Stromal cell of bone marrow (primary cell): ENCODE data around the gene SORCS2.

Experiments
- DNase-seq: peaks from one replicate; pipeline ENCODE4 v3.0.0-alpha.2; 2012; ENCODE audit warnings: low read depth

Gene SORCS2

DNA sequence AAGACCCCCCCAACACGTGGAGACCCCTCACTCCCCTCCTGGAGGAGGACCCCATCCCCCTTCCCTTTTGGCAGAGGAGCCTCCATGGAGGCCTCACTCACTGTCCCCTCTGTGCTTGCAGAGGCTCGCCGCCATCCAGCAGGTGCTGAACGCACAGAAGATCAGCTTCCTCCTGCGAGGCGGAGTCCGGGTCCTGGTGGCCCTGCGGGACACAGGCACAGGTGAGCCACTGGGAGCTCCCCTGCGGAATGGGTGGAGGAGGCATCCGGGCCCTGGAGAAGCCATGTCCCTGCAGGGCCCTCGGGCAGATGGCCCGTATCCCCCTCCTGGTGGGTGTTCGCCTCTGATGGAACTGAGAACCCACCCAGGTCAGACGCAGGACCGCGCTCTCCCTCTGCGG, 540.9 kb downstream of the SORCS2 start:
- DNase-seq, result no peak

DNA sequence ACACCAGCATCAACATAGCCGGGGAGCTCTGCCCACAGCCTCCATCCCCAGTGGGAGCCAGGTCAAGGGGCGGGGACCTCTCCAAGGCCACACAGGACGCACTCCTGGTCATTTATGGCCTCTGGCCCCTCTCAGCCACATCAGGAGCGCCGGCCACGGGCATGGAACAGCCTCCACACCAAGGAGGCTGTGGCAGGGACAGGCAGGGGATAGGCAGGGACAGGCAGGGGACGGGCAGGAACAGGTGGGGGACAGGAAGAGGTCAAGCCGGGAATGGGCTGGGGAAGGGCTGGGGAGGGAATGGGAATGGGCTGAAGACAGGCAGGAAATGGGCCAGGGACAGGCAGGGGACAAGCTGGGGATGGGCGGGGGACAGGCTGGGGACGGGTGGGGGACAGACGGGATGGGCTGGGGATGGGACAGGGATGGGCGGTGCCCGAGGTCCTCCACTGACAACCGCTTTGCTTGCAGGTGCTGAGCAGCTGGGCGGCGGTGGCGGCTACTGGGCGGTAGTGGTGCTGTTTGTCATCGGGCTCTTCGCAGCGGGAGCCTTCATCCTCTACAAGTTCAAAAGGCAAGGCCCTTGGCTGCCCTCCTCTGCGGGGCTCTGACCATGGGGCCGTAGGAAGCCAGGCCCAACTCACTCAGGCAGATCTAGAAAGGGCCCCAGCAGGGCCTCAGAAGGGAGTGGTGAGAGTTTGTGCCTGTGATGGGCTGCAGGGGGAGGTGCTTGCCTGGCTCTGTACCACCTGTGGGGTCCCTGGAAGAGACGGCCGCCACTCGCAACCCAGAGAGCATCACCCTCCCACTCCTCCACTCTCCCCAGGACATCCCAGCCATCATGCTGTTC, 541.7 kb downstream of the SORCS2 start:
- no peak for DNase-seq

DNA sequence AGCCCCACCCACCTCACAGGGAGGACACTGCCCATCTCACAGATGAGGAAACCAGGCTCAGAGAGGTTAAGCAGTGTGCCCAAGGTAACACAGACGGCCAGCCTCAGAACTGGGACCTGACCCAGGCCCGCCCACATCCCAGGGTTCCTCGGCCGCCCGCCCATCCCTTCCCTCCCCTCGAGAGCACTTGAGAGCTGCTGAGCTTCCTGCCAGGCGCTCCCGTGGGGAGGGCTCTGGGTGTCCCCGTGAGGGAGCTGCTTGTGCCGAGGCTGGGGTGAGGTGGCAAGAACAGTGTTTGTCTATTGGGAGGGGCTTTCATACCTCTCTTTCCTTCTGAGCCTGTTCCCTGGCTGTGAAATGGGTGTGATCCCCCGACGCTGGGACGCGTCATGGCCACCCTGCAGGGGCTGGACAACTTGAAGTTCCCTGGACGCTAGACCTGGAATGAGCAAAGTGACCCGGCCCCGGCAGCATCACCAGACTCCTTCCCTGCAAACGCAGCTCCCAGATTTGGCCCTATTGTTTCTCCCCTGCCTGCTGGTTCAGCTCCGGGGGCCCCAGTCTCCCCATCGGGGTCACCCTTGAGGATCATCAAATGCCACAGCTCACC, 542.4 kb downstream of the SORCS2 start:
- DNase-seq, result no peak

- no peak for DNase-seq
These were observed 543.1 kb downstream of the SORCS2 start for GRCh38 chr4:7735395-7735794.

DNA sequence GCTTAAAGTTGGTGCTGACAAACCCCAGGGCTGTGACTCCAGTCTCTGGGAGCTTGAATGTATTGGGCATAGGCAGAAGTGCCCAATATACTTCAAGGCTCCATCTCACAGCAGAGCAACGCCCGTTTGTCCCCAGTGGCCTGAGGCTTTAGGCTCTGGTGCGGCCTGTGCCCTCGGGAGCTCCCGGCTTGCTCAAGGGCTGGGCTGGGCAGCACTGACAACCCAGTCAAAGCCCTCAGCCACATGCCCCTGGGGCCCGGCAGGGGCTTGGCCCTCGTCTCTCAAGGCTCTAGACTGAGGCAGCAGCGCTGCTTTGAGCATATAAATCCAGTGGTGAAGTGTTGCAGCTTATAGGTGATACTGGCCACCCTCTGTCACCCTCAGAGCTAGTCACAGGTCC, 543.6 kb downstream of the SORCS2 start:
- DNase-seq, result no peak

GRCh38 chr4:7736436-7737267, 544.3 kb downstream of the SORCS2 start:
- DNase-seq, result no peak

- no peak for DNase-seq
These were observed 544.9 kb downstream of the SORCS2 start for GRCh38 chr4:7737268-7737645.

DNA sequence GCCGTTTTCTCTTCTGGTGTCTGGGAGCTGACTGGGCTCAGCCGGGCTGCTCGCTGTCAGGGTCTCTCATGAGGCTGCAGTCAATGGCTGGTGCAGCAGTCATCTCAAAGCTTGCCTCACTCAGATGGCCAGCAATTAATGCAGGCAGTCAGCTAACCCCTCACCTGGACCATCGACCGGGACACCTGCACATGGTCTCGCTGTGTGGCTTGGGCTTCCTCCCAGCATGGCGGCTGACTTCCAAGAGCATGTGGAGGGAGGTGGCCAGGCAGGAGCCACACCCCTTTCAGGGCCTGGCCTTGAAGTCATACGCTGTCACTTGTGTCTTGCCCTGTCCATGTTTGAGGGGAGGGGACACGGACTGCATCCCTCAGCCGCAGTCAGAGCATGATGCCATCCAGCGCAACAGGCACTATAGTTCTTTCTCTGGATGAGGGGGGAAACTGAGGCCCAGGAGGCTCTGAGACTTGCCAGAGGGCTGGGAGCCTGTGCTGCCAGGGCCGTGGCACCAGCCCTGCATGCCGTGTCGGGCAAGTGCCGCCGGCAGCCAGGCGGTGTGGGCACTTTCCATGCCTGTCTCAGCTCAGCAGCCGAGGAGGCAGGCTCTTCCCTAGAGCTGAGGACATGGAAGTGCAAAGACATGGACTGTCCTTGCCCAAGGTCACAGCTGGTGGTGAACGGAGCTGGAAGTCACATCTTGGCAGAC, 545.6 kb downstream of the SORCS2 start:
- no peak for DNase-seq

DNA sequence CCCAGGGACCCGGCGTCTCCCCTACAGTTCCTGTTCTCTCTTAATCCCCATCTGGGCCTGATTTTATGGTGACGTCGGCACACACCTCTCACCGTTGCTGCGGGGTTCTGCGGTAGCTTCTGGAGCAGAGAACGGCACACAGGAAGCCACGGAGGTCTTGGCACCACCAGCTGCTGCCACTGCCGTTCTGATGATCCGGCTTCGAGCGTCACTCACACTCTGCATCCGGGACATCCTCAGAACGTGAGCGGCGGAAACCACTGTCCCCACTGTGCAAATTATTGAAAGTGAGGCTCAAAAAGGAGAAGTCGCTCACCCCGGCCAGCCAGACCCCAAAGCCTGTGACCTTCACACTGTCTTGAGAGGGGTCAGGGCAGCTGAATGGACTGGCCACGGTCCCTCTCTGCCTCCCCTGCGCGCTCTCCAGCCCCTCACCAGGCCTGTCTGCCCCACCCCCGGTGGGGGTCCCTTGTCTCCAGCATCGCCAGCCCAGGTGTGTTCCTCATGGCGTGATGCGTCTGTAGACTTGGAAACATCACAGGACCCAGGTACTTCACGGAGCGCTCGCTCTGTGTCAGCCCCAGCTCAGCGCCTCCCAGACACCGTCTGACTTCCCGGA, 546.2 kb downstream of the SORCS2 start:
- DNase-seq, result no peak

DNA sequence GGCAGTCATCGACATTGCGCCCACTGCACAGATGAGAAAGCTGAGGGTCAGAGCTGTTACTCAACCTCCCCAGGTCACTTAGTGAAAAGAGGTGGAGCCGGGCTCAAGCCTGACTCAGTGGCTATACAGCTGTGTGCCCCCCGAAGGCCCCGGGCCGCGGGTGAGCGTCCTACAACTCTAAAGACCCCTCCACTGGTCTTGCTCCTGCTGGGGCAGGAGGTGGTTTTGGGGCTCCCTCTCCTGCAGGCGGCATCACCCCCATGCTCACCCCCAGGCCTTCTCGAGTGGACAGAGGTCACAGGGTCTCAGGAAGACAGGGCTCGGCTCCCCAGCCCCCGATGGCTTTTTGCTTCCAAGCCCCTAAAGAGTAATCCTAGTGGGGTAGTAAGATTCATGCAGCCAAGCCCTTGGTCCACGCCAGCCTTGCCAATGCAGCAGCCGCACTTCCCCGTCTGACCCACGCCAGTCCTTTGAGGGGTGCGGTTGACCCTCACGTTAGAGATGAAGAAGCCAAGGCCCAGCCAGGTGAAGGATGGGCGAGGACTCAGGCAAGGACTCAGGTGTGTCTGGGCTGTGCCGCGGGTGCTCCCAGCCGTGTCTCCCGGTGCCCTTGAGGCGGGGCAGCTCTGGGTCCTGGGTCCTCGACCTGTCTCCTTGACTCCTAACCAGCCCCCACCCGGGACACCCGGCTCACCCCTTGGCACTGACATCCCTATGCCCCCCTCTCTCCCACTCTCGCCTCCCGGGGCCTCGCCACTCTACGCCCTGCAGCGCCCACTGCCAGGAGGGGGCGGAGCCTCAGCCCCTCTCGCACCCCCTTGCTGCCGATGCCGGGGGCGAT, 547.0 kb downstream of the SORCS2 start:
- no peak for DNase-seq

DNA sequence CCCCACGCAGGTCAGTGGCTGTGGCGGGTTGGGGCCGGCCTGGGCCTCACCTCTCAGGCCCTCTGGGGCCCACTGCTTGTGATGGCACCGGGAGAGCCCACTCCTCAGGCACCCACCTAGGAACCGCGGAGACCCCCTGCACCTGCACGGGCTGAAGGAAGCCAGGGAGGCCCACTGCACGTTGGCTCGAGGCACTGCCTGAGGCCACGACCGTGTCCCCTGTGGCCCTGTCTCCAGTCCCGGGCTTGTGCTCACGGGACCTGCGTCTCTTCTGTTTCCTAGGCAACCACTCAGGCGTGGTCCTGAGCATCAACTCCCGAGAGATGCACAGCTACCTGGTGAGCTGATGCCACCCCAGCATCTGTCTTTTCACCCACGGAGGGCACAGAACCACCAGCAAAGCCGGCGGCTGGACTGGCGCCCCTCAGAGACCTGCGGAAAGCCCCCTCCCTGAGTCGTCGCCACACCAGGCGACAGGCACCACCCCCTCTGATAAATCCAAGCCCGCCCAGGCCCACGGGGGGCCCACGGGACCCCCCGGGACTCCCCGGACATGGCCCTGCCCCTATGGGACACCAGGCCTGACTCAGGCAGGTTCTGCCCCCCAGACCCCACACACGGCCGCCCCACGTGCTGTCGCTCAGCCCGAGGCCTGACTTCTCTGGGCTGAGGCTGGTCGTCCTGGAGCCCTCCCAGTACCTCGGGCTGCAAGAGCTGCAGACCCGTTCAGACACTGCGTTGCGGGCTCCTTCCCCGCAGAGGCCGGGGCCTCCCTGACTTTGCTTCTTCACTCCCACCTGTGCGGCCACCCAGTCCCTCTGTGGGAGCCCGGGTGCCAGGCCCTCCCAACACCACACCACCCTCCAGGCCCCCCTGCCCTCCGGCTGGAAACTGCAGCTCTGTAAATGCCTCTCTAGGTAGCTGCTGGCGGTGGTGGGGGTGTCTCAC, 547.9 kb downstream of the SORCS2 start:
- DNase-seq, result no peak

DNA sequence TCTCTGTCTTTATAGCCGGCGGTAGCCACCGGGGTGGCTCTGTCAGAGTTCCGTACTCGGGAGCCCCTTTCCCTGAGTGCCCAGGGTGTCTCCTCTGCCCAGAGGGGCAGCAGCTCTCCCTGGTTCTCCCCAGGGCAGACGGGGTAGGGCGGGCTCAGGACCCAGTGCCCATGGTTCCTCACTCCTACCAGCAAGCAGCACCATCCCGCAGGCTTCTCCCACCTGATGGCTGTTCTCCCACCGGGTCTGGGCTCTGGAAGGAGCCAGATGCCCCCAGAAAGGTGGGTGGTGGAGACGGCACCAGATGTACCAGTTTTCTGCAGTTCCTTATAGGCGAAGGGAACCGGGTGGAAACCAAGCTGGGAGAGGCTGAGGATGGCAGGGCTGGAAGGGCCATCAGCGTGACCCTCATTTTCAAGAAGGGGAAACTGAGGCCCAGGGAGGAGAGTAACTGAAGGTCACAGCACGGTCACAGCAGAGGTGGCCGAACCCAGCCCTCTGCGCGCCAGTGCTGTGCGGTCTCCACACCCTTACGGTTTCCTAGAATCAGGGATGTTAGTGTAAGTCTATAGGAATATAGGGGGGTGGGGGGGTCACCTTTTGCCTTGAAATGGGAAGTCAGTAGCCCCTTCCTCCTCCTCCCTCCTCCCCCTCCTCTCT, 548.7 kb downstream of the SORCS2 start:
- DNase-seq, result no peak

- DNase-seq, result no peak
These were observed 549.8 kb downstream of the SORCS2 start for GRCh38 chr4:7741946-7742806.

DNA sequence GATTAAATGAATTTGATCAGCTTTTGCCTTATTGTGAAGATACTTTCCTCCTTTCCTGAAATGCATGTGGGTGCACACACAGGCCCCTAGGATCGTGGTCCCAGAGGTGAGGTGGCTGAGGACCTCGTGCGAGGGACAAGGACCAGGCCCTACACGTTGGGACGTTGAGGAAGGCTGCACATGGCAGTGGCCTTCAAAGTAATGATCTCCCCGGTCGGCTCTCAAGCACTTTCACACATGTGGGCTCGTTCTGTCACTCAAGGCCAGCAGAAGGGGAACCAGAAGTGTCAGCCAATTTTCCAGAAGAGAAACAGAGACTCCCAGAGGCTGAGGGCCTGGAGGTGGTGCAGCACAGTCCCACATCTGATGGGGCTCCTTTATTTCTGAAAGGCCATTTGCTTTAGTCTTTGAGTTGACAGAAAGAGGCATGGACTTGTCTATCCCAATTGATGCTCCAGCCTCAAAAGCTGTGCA, 550.5 kb downstream of the SORCS2 start:
- no peak for DNase-seq

GRCh38 chr4:7744142-7744804, 551.9 kb downstream of the SORCS2 start:
- no peak for DNase-seq

DNA sequence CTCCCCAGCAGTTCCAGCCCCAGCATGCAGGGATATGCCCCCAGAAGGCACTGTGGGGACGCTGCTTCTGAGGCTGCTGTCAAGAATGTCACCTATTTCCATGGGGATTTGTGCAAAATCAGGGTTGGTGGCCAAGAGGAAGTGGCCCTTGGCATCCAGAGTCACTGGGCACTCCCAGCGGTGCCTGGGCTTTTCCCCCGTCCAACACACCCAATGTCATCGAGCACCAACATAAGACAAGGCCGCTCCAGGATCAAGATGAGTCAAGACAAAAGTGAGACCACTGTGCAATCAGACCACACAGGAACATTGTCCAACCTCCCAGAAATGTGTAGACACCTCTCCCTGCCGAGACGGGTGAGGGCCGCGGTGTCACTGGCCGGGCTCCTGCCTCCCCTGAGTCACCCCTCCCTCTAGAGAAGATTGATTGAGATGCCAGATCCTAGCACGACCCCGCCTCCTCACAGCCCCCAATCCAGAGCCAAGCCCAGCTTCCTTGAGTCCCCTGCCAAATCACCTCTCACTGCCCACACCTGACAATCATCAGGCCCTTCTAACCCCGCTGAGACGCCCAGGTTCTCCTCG, 553.1 kb downstream of the SORCS2 start:
- DNase-seq, result no peak
